Activated CD4-positive, alpha-beta T cell treated with anti-CD3 and anti-CD28 coated beads, Interleukin-2, amount 50 U/mL, for 48 hours (primary cell): ENCODE measurements around the gene TSPAN16.
A peak's percentile ranks its signal among the peaks of the same experiment; 100 is the strongest.

Source experiments
- DNase-seq, 2 experiments: peaks; one replicate each; pipeline ENCODE4 v3.0.0-alpha.2; 2020

TSPAN16 gene, protein sequence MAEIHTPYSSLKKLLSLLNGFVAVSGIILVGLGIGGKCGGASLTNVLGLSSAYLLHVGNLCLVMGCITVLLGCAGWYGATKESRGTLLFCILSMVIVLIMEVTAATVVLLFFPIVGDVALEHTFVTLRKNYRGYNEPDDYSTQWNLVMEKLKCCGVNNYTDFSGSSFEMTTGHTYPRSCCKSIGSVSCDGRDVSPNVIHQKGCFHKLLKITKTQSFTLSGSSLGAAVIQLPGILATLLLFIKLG

DNA sequence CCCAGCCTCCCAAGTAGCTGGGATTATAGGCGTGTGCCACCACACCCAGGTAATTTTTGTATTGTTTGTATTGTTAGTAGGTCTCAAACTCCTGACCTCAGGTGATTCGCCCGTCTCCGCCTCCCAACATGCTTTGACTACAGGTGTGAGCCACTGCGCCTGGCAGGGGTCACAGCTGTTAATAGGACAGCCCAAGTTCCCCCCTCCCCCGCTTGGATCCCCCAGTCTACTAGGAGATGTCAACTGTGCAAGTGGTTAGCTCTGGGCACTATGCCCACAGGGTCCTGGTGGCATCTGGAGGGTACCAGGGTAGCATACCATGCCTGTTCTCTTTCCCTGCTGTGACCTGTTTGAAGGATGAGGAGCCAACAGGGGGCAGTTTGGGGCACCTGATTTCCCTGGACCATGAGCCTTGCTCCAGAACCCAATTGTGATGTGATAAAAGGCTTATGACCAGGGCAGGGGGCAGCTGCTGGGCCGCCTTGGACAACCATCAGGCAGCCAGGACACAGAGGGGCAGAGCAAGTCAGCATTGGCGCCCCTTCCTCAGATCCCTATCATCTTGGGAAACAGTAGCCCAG, at the start of gene TSPAN16:
TSS of gene TSPAN16 (plus strand) at position 496 of the 581 bp plus-strand sequence. CDS start 138 bp downstream, outside the sequence.
- DNase-seq, result no peak

DNA sequence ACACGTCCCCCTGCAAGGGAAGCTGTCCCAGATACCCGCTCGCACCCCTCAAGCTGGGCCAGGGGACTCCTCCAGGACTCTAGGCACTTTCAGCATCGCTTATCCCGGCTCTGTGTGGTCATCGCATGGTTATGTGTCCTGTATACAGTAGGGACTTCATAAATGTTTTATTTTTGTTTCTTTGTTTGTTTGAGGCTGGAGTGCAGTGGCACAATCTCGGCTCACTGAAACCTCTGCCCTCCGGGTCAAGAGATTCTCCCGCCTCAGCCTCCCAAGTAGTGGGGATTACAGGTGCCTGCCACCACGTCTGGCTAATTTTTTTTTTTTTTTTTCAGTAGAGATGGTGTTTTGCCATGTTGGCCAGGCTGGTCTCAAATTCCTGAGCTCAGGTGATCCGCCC, 49.0 kb upstream of the TSPAN16 start:
- no peak for DNase-seq

DNA sequence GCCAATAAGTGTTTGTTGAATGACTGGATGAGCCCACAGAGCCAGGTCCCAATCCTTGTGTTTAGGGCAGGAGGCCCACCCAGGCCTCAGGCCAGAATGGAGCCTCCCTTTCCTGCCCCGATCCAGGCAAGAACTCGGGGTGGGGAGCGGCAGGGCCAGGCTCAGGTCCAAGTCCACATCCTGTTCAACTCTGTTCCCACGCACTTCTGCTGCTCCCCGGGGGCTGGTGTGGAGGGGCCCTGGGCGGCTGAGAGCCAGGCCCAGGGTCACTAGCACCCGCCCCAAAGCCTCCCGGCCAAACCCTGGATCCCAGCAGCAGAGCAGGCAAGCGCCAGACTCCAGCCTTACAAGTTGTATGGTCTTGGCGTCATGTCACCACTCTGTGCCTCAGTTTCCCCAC, 48.6 kb upstream of the TSPAN16 start:
- DNase-seq, result no peak

DNA sequence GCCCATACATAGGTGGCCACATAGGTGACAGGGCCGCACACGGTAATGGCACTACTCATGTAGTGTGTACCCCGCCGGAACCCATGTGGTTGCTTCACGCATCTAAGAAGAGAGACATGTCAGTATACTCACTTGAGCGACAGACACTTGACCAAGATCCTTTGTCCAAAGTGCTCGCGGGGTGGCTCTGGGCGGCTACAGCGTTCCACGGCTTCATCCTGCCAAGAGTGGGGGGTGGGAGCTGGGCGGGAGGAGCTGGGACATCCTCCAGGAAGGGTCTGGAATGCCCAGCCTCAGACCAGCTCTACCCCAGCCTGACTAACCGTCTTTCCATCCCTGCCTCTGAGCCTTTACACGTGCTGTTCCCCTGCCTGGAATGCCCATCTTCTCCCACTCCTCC, 48.0 kb upstream of the TSPAN16 start:
- no peak for DNase-seq

DNA sequence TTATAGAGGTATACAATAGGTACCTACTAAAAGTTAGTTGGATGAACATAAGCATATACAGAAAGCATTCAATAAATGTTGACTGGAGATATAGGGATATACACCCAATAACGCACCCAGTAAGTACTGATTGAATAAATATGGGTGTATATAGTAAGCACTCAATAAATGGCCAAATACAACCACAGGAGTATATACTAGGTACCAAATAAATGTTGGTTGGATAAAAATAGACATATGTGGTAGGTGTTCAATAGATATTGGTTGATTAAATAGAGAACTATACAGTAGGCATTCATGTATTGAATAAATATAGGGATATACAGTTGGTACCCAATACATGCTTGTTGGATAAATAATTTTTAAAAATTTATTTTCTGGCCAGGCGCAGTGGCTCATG, 47.1 kb upstream of the TSPAN16 start:
- no peak for DNase-seq

DNA sequence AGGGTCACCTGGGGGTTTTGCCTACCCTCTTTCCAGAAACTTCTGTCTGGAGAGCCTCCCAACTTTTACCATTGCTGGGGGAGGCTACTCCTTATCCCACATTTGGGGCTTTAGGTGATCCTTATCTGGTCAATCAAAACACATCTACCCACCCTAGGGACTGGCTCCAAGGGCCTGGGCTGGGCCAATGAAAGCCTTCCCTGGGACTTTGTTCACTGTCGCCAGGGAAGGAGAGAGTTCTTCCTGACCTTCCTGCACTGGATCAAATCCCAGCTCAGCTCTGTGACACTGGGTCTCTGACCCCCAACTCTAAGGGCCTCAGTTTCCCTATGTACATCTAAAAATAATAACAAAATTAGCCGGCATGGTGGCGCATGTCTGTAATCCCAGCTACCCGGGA, 44.7 kb upstream of the TSPAN16 start:
- DNase-seq, result no peak

DNA sequence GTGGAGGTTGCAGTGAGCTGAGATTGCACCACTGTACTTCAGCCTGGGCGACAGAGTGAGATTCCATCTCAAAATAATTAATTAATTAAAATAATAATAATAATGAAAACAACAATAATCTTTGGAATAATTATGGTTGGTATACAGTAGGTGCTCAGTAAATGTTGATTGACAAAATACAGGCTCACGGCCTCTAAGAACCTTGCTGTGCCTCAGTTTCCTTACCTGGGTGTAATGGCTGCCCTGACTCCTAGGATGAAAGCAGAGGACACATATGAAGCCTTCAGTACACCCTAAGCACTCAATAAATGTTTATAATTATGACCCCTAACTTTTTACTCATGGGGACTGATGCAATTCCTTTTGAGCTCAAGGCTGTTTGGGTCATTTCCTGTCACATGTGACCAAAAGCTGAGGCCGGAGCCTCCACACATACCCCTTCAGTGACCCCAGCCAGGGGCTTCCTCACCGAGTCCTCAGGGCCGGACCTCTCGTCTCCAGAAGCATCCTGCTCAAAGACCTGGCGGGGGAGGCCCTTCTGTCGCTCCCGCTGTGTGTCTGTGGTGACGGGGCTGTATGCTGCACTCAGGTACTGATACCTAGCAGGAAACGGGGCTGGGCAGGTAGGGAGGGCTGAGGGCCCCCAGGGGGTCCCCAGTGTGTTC, 44.2 kb upstream of the TSPAN16 start:
- no peak for DNase-seq

DNA sequence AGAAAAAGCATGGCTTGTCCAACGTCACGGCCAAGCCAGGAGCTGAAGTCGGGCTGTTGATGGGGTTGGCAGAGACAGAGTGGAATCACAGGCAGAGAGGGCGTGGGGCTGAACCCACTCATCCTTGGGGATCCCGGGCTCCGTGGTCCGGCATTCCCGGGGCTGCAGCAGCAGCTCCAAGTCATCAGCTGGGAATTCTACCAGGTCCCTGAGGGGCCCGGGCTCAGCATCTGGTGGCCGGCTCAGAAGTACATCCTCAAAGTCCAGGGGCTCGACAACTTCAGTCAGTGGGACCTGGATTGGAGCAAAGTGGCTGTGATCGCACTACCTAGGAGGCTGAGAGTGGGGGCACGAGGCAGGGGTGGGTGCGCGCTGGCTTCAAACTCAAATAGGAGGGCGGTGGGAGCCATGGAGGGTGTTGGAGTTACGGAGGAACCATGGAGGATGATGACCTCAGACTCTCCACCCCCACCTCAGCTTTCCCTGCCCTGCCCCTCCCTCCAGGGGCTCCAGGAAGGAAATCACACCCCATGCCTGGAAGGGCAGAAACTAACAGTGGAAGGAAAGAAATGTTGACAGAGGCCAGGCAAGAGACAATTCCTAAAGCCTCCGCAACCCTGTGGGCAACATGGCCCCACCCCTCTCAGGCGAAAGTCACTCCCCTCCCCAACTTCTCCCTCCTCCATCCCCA, 43.1 kb upstream of the TSPAN16 start:
- DNase-seq, result no peak

DNA sequence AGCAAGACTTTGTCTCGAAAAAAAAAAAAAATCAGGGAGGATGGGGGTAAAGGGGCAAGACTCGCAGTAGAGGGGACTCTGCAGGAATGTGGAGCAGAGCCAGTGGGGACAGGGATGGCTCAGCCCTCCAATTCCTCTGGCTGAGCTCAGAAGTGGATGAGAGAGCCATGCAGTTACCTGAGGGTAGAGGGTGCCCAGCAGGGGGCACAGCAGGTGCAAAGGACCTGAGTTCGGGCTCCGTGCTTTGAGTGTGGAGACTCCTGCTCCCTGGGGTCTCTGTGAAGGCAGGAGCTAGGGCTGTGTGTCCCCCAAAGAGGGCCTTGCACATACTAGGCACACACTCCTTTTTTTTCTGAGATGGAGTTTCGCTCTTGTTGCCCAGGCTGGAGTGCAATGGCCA, 41.3 kb upstream of the TSPAN16 start:
- DNase-seq, result no peak

DNA sequence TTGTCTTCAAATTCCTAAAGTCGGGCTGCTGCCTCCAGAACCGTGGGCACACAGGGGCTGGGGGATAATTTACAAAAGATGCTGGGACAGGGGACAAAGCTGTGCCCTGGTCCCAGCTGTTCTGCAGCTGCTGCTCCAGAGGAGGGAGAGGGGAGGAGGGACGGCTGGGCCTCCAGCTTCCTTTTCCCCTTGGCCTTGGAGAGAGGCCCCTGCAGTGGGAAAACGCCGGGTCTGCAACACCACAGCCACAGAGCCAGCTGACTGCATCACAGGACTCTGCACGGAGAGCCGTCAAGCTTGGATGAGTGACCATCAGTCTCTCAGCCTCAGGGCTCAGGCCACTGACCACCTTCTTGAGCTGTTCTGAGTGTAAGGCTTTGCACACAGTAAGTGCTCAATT, 39.8 kb upstream of the TSPAN16 start:
- no peak for DNase-seq

DNA sequence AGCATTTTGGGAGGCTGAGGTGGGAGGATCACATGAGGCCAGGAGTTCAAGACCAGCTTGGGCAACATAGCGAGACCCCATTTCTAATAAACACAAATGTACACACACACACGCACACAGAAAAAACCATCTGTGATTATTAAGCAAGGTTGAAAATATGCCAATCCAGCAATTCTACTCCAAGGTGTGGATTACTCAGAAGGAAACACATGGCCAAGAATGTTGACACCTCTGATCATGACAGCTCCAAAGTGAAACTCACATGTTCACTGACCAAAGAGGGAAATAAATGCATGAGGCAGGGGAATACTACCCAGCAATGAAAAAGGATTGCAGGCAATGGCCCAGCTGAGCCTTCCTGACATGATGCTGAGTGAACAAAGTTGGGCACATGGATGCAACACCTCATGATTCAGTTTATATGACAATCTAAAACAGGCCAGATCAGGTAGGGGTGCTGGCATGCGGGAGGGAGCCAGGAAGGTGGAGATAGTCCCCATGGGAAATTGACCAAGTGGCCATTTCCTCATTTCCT, 38.0 kb upstream of the TSPAN16 start:
- no peak for DNase-seq

DNA sequence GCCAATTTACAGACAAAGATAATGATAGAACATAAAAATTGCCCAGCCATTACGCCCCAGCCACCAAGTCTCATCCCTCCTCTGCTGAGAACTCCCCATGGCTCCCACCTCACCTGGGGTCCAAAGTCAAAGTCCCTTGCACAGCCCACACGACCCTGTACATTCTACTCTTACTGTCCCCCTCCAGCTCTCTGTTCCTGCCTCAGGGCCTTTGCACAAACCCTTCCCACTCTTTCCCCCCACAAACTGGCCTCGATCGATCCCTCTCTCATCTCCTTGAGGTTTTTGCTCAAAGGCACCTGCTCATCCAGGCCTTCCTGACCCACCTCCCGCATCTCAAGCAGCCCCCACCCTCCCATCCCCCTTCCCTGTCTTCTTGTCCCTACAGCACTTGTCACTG, 35.0 kb upstream of the TSPAN16 start:
- DNase-seq, result no peak

DNA sequence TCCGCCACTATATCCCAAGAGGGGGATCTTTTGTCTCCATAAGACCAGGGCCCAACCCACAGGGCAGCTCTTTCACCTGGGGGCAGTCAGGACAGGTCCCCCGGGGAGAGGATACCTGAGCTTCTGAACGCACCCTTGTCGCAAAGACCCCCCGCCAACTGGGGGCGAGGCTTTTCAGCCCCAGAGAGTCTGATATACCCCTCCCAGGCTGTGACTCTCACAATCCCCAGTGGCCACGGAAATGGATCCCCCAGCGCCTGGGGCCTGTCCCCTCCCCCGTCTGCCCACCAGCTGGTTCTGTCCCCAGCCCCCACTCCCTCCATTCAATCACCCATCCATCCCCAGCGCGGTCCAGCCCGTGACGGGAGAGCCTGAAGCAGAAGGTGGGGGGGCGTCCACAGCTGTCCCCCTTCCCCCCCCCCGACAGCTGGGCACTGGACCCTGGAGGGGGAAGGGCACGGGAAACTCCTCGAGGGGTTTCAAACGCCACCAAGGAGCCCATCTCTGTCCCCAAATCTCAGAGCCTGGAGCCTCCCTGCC, 34.5 kb upstream of the TSPAN16 start:
- no peak for DNase-seq

DNA sequence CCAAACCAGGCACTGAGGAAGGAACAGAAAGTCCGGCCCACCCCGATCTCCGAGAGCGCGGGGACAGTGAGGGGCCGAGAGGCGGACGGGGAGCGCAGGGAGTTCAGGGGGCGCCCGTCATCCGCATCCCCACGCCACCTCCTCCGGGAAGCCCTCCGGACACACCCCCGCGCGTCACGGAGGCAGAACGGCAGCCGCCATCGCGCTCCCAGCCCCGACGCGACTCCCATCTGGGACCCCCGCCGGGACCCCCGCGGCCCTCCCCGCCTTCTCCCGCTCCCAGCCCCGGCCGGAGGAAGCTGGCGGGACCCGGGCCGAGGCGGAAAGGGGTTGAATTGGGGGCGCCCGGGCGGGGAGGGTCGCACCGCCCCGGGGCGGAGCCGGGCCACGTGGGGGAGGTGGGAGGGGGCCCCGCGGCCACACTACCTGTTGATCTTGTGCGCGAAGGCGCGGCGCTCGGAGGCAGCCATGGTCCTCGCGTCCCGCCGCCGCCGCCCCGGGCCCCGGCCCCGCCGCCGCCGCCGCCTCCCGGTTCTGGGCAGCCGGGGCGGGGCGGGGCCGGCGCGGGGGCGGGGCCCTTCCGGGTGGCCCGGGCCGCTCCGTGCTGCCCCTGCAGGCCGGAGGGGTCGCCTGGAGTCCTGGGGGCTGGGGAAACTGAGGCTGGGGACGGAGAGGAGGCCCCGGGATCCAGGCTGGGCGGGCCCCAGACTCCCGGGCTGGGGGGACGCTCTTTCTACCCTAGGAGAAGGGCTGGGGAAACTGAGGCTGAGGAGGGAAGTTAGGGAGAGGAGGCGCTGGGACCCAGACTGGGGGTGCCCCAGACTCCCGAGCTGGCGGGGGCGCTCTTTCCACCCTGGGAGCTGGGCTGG, 33.8 kb upstream of the TSPAN16 start, which contains the start of gene DOCK6:
TSS of gene DOCK6 (minus strand) at position 554 of the 869 bp plus-strand sequence. CDS start at position 470, 84 bp downstream.
- DNase-seq, result peak; percentile 29 to 33

DNA sequence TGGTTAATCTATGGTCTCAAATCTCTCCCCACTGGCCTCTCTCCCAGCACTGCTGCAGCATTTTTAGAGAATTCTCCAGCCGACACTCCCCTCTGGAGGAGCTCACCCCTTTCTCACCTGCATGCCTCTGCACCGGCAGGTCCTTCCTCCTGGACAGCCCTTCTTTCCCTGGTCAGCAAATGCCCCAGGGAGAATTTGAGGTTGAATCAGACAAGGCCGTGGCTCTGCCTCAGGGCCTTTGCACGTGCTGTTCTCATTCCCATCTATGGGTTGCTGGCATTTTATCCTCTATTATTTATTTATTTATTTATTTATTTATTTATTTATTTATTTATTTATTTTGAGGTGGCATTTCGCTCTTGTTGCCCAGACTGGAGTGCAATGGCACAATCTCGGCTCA, 32.2 kb upstream of the TSPAN16 start:
- DNase-seq, result no peak

DNA sequence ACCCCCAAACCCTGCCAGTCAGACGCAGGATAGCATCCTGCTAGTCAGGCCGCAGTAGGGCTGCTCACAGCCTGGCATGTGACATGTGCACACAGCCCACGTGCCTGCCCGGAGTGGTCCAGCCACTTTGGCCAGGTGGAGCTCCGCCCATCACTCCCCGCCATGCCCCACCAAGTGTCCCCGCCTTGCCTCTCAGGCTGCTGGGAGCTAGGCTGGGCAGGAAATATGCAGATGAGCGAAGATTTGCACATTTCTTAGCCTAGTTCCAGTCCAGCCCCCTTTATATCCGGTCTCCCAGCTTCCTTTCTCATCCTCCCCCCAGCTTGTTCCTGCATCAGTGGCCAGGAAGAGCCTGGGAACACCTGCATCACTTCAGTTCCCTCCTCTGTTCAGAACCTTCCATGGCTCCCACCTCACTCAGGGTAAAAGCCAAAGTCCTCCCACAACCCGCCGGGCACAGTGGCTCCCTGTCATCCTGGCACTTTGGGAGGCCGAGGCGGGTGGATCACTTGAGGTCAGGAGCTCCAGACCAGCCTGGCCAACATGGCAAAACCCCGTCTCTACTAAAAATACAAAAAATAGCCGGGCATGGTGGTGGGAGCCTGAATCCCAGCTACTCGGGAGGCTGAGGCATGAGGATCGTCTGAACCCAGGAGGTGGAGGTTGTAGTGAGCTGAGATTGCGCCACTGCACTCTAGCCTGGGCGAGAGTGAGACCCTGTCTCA, 31.3 kb upstream of the TSPAN16 start:
- DNase-seq, result no peak

DNA sequence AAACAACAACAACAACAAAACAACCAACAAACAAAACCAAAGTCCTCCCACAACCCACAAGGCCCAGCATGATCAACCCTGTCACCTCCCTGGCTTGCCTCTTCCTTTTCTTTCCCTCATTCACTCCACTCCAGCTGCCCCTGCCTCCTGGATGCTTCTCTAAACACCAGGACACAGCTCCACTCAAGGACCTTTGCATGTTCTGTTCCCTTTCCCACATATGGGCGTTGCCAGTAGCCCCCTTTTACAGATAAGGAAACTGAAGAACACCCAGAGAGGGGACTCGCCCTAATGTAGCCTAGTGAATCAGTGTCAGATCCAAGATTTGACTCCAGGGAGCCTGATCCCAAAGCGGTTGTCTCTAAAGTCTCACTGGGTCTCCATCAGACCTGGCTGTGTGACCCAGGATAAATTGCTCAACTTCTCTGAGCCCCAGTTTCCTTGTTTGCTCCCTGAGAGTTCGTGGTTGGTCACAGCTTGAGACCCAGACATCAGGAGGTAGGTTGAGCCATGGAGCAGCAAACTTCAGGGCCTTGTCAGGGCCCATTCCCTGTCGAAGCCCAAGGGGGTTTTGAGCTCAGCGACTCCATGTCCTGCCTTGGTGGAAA, 30.7 kb upstream of the TSPAN16 start:
- no peak for DNase-seq

DNA sequence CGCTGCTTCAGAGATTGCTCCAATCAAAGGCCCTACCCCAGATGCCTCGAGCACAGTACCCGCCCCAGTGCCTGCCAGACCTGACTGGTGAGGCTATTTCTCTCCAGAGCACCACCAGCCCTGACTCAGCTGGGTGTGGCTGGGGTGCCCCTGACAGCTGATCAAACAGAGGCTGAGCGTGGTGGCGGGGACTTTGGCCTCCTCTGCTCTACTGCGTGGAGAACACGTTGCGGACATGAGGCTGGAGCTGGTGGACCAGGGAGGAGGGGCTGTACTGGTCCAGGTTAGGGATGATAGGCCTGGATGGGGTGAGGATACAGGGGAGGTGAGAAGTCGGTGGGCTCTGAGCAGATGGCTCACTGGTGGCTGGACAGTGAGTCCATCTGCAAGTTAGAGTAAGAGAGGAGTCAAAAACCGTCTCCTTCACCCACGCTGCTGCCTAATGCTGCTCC, 30.1 kb upstream of the TSPAN16 start:
- no peak for DNase-seq

DNA sequence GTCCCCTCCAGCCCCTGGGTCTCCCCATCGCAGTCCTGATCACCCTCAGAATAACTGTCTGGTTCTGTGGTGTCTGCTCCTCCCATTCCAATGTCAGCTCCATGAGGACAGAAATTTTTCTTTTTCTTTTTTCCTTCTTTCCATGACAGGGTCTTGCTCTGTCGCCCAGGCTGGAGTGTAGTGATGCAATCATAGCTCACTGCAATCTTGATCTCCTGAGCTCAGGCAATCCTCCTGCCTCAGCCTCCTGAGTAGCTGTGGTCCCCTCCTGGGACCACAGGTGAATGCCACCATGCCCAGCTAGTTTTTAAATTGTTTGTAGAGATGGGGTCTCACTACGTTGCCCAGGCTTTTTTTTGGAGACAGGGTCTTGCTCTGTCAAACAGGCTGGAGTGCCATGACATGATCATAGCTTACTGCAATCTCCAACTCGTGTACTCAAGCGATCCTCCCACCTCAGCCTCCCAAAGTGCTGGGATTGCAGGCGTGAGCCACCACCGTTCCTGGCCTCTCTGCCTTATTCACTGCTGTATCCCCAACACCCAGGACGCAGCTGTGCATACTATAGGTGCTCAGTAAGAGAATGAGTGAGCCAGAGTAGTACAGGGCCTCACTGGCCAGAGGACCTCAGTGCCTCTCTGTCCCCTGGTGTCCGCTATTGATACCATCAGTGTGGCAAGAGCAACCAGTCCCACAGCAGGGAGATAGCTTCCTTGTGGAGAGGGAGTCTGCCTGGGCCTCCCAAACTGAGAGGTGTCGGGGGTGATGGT, 28.5 kb upstream of the TSPAN16 start:
- DNase-seq, result no peak

DNA sequence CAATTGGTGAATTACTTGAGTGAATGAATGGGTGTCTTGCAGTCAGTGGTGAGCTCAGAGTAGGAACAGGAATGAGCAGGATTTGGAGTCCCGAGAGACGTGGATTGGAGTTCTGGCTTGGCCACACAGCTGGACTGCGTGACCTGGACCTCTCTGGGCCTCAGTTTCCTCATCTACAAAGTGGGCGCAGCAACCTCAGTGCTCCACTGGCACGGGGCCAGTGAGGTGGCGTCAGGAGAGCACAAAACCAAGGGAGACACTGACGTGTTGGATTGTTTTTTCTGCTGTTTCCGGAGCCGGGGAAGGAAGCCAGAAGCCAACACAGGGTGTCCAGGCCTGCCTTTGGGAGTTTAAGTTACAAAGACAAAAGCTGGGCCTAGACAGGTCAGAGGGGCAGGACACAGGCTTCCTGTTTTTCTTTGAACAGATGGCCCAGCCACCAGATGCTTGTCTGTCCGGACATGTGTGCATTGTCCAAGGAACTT, 27.1 kb upstream of the TSPAN16 start:
- DNase-seq, result no peak
